ENCODE measurements around the gene HRH2. TPM values are rescaled to one million over a fixed set of nuclear protein-coding genes. Genes with fewer than 3 reads are reported as not detected.

The HRH2 gene
- total and polyA plus RNA-seq, 8 donors, result 4.1 to 22.0 (median 8.2) TPM

GRCh38 chr5:175735701-175736100 lies 77.8 kb downstream of the HRH2 start:
- H3K36me3 ChIP-seq, result no peaks in the 10 kb centered on the region
- H3K27me3 ChIP-seq, result peaks cover 0 to 66% of the 10 kb centered on the region in 2 donors
- DNase-seq (no peak), ATAC-seq (no peak)
- no peak overlapping the region for H3K27ac ChIP-seq
- intact Hi-C loops (cut with DNase I), result no loop called here
- H3K4me3 ChIP-seq, result no peak overlapping the region
- no peaks in the 10 kb centered on the region for H3K4me1 ChIP-seq
- no peaks in the 10 kb centered on the region for H3K9me3 ChIP-seq
- TF ChIP-seq CTCF (IDR thresholded peaks at IDR 0.05), result no peak

GRCh38 chr5:175736652-175737051 lies 78.8 kb downstream of the HRH2 start:
- no peak for TF ChIP-seq CTCF (IDR thresholded peaks at IDR 0.05)
- Histone ChIP-seq H3K9me3 (no peaks in the 10 kb centered on the region), H3K4me1 (no peaks in the 10 kb centered on the region), H3K27me3 (peaks cover 0 to 66% of the 10 kb centered on the region in 2 donors), H3K4me3 (no peak overlapping the region), H3K27ac (no peak overlapping the region), H3K36me3 (no peaks in the 10 kb centered on the region)
- intact Hi-C loops (cut with DNase I), result no loop called here
- ATAC-seq (no peak), DNase-seq (no peak)

GRCh38 chr5:175737481-175737880 lies 79.6 kb downstream of the HRH2 start:
- Histone ChIP-seq H3K27ac (no peak overlapping the region), H3K4me3 (no peak overlapping the region), H3K4me1 (no peaks in the 10 kb centered on the region), H3K9me3 (no peaks in the 10 kb centered on the region), H3K27me3 (peaks cover 0 to 71% of the 10 kb centered on the region in 2 donors), H3K36me3 (no peaks in the 10 kb centered on the region)
- no peak for DNase-seq
- no peak for ATAC-seq
- no peak for TF ChIP-seq CTCF (IDR thresholded peaks at IDR 0.05)
- intact Hi-C loops (cut with DNase I), result no loop called here

- intact Hi-C loops (cut with DNase I), result no loop called here
- H3K27ac ChIP-seq, result no peak overlapping the region
- no peak overlapping the region for H3K4me3 ChIP-seq
- no peaks in the 10 kb centered on the region for H3K9me3 ChIP-seq
- DNase-seq (no peak), ATAC-seq (no peak)
- no peak for TF ChIP-seq CTCF (IDR thresholded peaks at IDR 0.05)
- no peaks in the 10 kb centered on the region for H3K36me3 ChIP-seq
- H3K4me1 ChIP-seq, result no peaks in the 10 kb centered on the region
- peaks cover 0 to 75% of the 10 kb centered on the region in 2 donors for H3K27me3 ChIP-seq
These were observed 80.3 kb downstream of the HRH2 start for GRCh38 chr5:175738126-175738525.

GRCh38 chr5:175738602-175739133 lies 80.8 kb downstream of the HRH2 start:
- no peak for DNase-seq
- Histone ChIP-seq H3K36me3 (no peaks in the 10 kb centered on the region), H3K9me3 (no peaks in the 10 kb centered on the region), H3K4me1 (no peaks in the 10 kb centered on the region), H3K27me3 (peaks cover 0 to 72% of the 10 kb centered on the region in 2 donors), H3K4me3 (no peak overlapping the region), H3K27ac (no peak overlapping the region)
- no peak for TF ChIP-seq CTCF (IDR thresholded peaks at IDR 0.05)
- intact Hi-C loops (cut with DNase I), result no loop called here
- no peak for ATAC-seq

Data from left lung (tissue), 10 donors.